Astrocyte (in vitro differentiated cells and primary cell): Measurements from ENCODE around the gene HOXA4. TPM values are rescaled to one million over a fixed set of nuclear protein-coding genes. Genes with fewer than 3 reads are reported as not detected.

Source experiments
- DNase-seq: peaks from one replicate; pipeline ENCODE4 v3.0.0-alpha.2; 2010; ENCODE audit warnings: low read depth
- FAIRE-seq: peaks from 2 replicates; lab custom pipeline; 2011; peaks lifted over from hg19 to GRCh38; lab: Jason Lieb, UNC
- H2AFZ ChIP-seq: 2 replicates; pipeline ENCODE4 v1.6.0; 2012; ENCODE audit warnings: low read depth, low read length, inconsistent platforms
- H3K27ac ChIP-seq: 2 replicates; pipeline ENCODE4 v1.5.1; 2011; ENCODE audit warnings: low read depth, low read length, inconsistent platforms
- H3K27me3 ChIP-seq: 2 replicates; pipeline ENCODE4 v1.6.0; 2011; ENCODE audit warnings: low read length, inconsistent platforms; ENCODE audit not compliant: insufficient read depth
- H3K36me3 ChIP-seq: 2 replicates; pipeline ENCODE4 v1.5.1; 2011; ENCODE audit warnings: low read length, inconsistent platforms; ENCODE audit not compliant: insufficient read depth
- H3K4me1 ChIP-seq: 2 replicates; pipeline ENCODE4 v1.5.1; 2011; ENCODE audit warnings: low read length, inconsistent platforms; ENCODE audit not compliant: insufficient read depth
- H3K4me2 ChIP-seq: 2 replicates; pipeline ENCODE4 v1.6.0; 2012; ENCODE audit warnings: low read length, inconsistent platforms
- H3K4me3 ChIP-seq: 2 replicates; pipeline ENCODE4 v1.5.1; 2011; ENCODE audit warnings: low read depth, mild to moderate bottlenecking, low read length, inconsistent platforms; ENCODE audit not compliant: insufficient read depth
- H3K79me2 ChIP-seq: 2 replicates; pipeline ENCODE4 v1.6.0; 2012; ENCODE audit warnings: mild to moderate bottlenecking, low read length, inconsistent platforms; ENCODE audit not compliant: insufficient read depth
- H3K9ac ChIP-seq: 2 replicates; pipeline ENCODE4 v1.6.0; 2012; ENCODE audit warnings: mild to moderate bottlenecking, low read length, inconsistent platforms
- H3K9me3 ChIP-seq: 2 replicates; pipeline ENCODE4 v1.5.1; 2012; ENCODE audit warnings: low read depth, mild to moderate bottlenecking, low read length, inconsistent platforms; ENCODE audit not compliant: insufficient read depth
- H4K20me1 ChIP-seq: 2 replicates; pipeline ENCODE4 v1.6.0; 2012; ENCODE audit warnings: low read length, inconsistent platforms; ENCODE audit not compliant: insufficient read depth
- H3K27ac Mint-ChIP-seq: one replicate; pipeline ENCODE4 v1.8.0; 2021; ENCODE audit warnings: mild to moderate bottlenecking, mixed read lengths; ENCODE audit not compliant: unreplicated experiment
- H3K27me3 Mint-ChIP-seq: one replicate; pipeline ENCODE4 v1.8.0; 2021; ENCODE audit warnings: low read depth, mixed read lengths; ENCODE audit not compliant: unreplicated experiment
- H3K36me3 Mint-ChIP-seq: one replicate; pipeline ENCODE4 v1.8.0; 2021; ENCODE audit warnings: low read depth, mixed read lengths; ENCODE audit not compliant: unreplicated experiment
- H3K4me1 Mint-ChIP-seq: one replicate; pipeline ENCODE4 v1.8.0; 2021; ENCODE audit warnings: low read depth, mixed read lengths; ENCODE audit not compliant: unreplicated experiment
- H3K4me3 Mint-ChIP-seq: one replicate; pipeline ENCODE4 v1.8.0; 2021; ENCODE audit warnings: mild to moderate bottlenecking, moderate library complexity, mixed read lengths; ENCODE audit not compliant: unreplicated experiment
- H3K9me3 Mint-ChIP-seq: one replicate; pipeline ENCODE4 v1.8.0; 2021; ENCODE audit warnings: mild to moderate bottlenecking, mixed read lengths; ENCODE audit not compliant: unreplicated experiment
- CTCF ChIP-seq: IDR thresholded peaks from 2 replicates; pipeline ENCODE4 v1.5.1; 2011; ENCODE audit warnings: low read depth, mild to moderate bottlenecking, inconsistent platforms, low read length, moderate library complexity; ENCODE audit not compliant: insufficient read depth
- EZH2 ChIP-seq: IDR thresholded peaks from 2 replicates; pipeline ENCODE4 v1.6.1; 2012; ENCODE audit warnings: mild to moderate bottlenecking, low read length, inconsistent platforms; ENCODE audit not compliant: insufficient read depth
- total RNA-seq: library from RNA; stranded (reverse); gene quantifications from 2 replicates; pipeline ENCODE4 v1.2.1, GENCODE V29; 2021

The HOXA4 gene
- total RNA-seq, 1 donor from 2014 or later: not detected

GRCh38 chr7:27101957-27102580 is 28.5 kb downstream of the HOXA4 start:
- H3K4me3 Mint-ChIP-seq: no peak overlapping the region
- peaks cover 46% of the 10 kb centered on the region for H3K9me3 Mint-ChIP-seq
- no peaks in the 10 kb centered on the region for H3K9me3 ChIP-seq
- H3K27me3 ChIP-seq: peaks cover 75% of the 10 kb centered on the region
- H3K36me3 Mint-ChIP-seq: peaks cover 5% of the 10 kb centered on the region
- H3K4me1 Mint-ChIP-seq: peaks cover 2% of the 10 kb centered on the region
- DNase-seq (peak; percentile 36), FAIRE-seq (no peak)
- H3K27me3 Mint-ChIP-seq: peaks cover 93% of the 10 kb centered on the region
- H3K27ac ChIP-seq: peak overlapping the region; percentile 72
- peak overlapping the region; percentile 68 for H3K9ac ChIP-seq
- H4K20me1 ChIP-seq: peaks cover 7% of the 10 kb centered on the region
- peak overlapping the region; percentile 91 for H3K4me2 ChIP-seq
- TF ChIP-seq CTCF (no peak), EZH2 (no peak)
- H3K4me3 ChIP-seq: peak overlapping the region; percentile 50
- peaks cover 27% of the 10 kb centered on the region for H3K4me1 ChIP-seq
- no peak overlapping the region for H2AFZ ChIP-seq
- no peaks in the 10 kb centered on the region for H3K36me3 ChIP-seq
- H3K27ac Mint-ChIP-seq: no peak overlapping the region
- H3K79me2 ChIP-seq: peaks cover 39% of the 10 kb centered on the region

GRCh38 chr7:27101171-27101956 is 29.2 kb downstream of the HOXA4 start:
- Histone ChIP-seq H3K9me3 (no peaks in the 10 kb centered on the region), H2AFZ (no peak overlapping the region), H3K27me3 (peaks cover 81% of the 10 kb centered on the region), H4K20me1 (peaks cover 8% of the 10 kb centered on the region), H3K4me3 (peak overlapping the region; percentile 50), H3K27ac (peak overlapping the region; percentile 72), H3K9ac (peak overlapping the region; percentile 68), H3K4me2 (peak overlapping the region; percentile 91), H3K36me3 (no peaks in the 10 kb centered on the region), H3K4me1 (peaks cover 25% of the 10 kb centered on the region), H3K79me2 (peaks cover 40% of the 10 kb centered on the region)
- H3K4me3 Mint-ChIP-seq: no peak overlapping the region
- peaks cover 2% of the 10 kb centered on the region for H3K4me1 Mint-ChIP-seq
- peaks cover 47% of the 10 kb centered on the region for H3K9me3 Mint-ChIP-seq
- H3K27ac Mint-ChIP-seq: no peak overlapping the region
- FAIRE-seq (no peak), DNase-seq (peak; percentile 92)
- TF ChIP-seq EZH2 (no peak), CTCF (no peak)
- peaks cover 5% of the 10 kb centered on the region for H3K36me3 Mint-ChIP-seq
- H3K27me3 Mint-ChIP-seq: peaks cover 95% of the 10 kb centered on the region
